HL-60 (cell line): ENCODE measurements around the gene ZNF423.

Source experiments
- DNase-seq, 2 experiments: peaks; one replicate each; pipeline ENCODE4 v3.0.0-alpha.2; 2010 to 2020; ENCODE audit warnings: low read depth in 1 of 2, low spot score in 1 of 2
- H3K27ac ChIP-seq: fragments of 250-450 bp; sonication (Bioruptor Pico); replicated peaks from 2 replicates; pipeline ENCODE4 v1.5.1; 2020; ENCODE audit warnings: mild to moderate bottlenecking, moderate library complexity
- H3K27me3 ChIP-seq: fragments of 250-450 bp; sonication (Bioruptor Pico); 2 replicates; pipeline ENCODE4 v1.5.1; 2021; ENCODE audit warnings: mild to moderate bottlenecking, moderate library complexity; ENCODE audit not compliant: insufficient read depth, poor library complexity, severe bottlenecking
- H3K4me3 ChIP-seq: replicated peaks from 2 replicates; pipeline ENCODE4 v1.5.1; 2011; ENCODE audit warnings: mild to moderate bottlenecking, control low read depth, low read length; ENCODE audit not compliant: insufficient read depth
- CTCF ChIP-seq: IDR thresholded peaks from one replicate; pipeline ENCODE4 v1.5.1; 2011; ENCODE audit warnings: low read length, control low read depth, inconsistent platforms; ENCODE audit not compliant: insufficient read depth
- GABPA ChIP-seq: IDR thresholded peaks from 2 replicates; pipeline ENCODE4 v1.6.1; 2012; ENCODE audit warnings: low read depth
- POLR2AphosphoS5 ChIP-seq: IDR thresholded peaks from 2 replicates; pipeline ENCODE4 v1.6.1; 2012; ENCODE audit warnings: low read depth
- REST ChIP-seq: IDR thresholded peaks from 2 replicates; pipeline ENCODE4 v1.6.1; 2012; ENCODE audit warnings: low read depth; ENCODE audit not compliant: insufficient replicate concordance
- SPI1 ChIP-seq: IDR thresholded peaks from 2 replicates; pipeline ENCODE4 v1.6.1; 2012; ENCODE audit warnings: low read depth, mild to moderate bottlenecking, borderline replicate concordance

The ZNF423 gene

GRCh38 chr16:49842972-49843371, 12.9 kb downstream of the ZNF423 start:
- TF ChIP-seq REST (no peak), GABPA (no peak), CTCF (no peak)
- no peak for DNase-seq

GRCh38 chr16:49839017-49839825, 16.7 kb downstream of the ZNF423 start:
- no peak for DNase-seq
- Histone ChIP-seq H3K27ac (no peak overlapping the region), H3K4me3 (no peak overlapping the region), H3K27me3 (peaks cover 8% of the 10 kb centered on the region)
- no peak for TF ChIP-seq SPI1
- TF ChIP-seq REST = no peak
- no peak for TF ChIP-seq CTCF
- TF ChIP-seq POLR2AphosphoS5 = no peak
- TF ChIP-seq GABPA = no peak

More at GRCh38 chr16:49842972-49843371, 12.9 kb downstream of the ZNF423 start:
- Histone ChIP-seq H3K27ac (no peak overlapping the region), H3K27me3 (peaks cover 8% of the 10 kb centered on the region), H3K4me3 (no peak overlapping the region)

GRCh38 chr16:49838441-49839016, 17.4 kb downstream of the ZNF423 start:
- H3K27me3 ChIP-seq = peaks cover 8% of the 10 kb centered on the region
- no peak overlapping the region for H3K27ac ChIP-seq
- DNase-seq = no peak
- TF ChIP-seq REST (no peak), GABPA (no peak), CTCF (no peak), POLR2AphosphoS5 (no peak), SPI1 (no peak)
- no peak overlapping the region for H3K4me3 ChIP-seq
